ENCODE measurements around the gene LNPK.
"Not testable (repeated sequence)": the region's sequence is repeated elsewhere in the genome, so short reads cannot be mapped to it uniquely, and the experiment has no call there.

LNPK gene

GRCh38 chr2:175981551-175981950 is 20.5 kb downstream of the LNPK start:
- DNase-seq (ENCODE audit: low read depth), result no peak
- no peak overlapping the region for H3K4me3 ChIP-seq (ENCODE audit: low read depth, low read length)

- H3K4me3 ChIP-seq (ENCODE audit: low read depth, low read length), result no peak overlapping the region
- DNase-seq (ENCODE audit: low read depth), result no peak
These were observed 25.5 kb downstream of the LNPK start for GRCh38 chr2:175976391-175977157.

- no peak overlapping the region for H3K4me3 ChIP-seq (ENCODE audit: low read depth, low read length)
- DNase-seq (ENCODE audit: low read depth), result no peak
These were observed 28.7 kb downstream of the LNPK start for GRCh38 chr2:175973373-175973772.

GRCh38 chr2:175966839-175967238 is 35.2 kb downstream of the LNPK start:
- no peak for DNase-seq (ENCODE audit: low read depth)
- H3K4me3 ChIP-seq (ENCODE audit: low read depth, low read length), result no peak overlapping the region

GRCh38 chr2:175965773-175966172 is 36.3 kb downstream of the LNPK start:
- no peak overlapping the region for H3K4me3 ChIP-seq (ENCODE audit: low read depth, low read length)
- no peak for DNase-seq (ENCODE audit: low read depth)

- no peak for DNase-seq (ENCODE audit: low read depth)
- H3K4me3 ChIP-seq (ENCODE audit: low read depth, low read length), result no peak overlapping the region
These were observed 37.9 kb downstream of the LNPK start for GRCh38 chr2:175964195-175964594.

- H3K4me3 ChIP-seq (ENCODE audit: low read depth, low read length); DNase-seq (ENCODE audit: low read depth): not testable (repeated sequence)
These were observed 38.9 kb downstream of the LNPK start for GRCh38 chr2:175963171-175963570.

- DNase-seq (ENCODE audit: low read depth), result no peak
- no peak overlapping the region for H3K4me3 ChIP-seq (ENCODE audit: low read depth, low read length)
These were observed 44.2 kb downstream of the LNPK start for GRCh38 chr2:175957845-175958244.

- no peak overlapping the region for H3K4me3 ChIP-seq (ENCODE audit: low read depth, low read length)
- no peak for DNase-seq (ENCODE audit: low read depth)
These were observed 46.9 kb downstream of the LNPK start for GRCh38 chr2:175955136-175955535.

GRCh38 chr2:175950512-175950911 is 51.6 kb downstream of the LNPK start:
- H3K4me3 ChIP-seq (ENCODE audit: low read depth, low read length), result no peak overlapping the region
- no peak for DNase-seq (ENCODE audit: low read depth)

GRCh38 chr2:175948191-175948590 is 53.9 kb downstream of the LNPK start:
- no peak for DNase-seq (ENCODE audit: low read depth)
- no peak overlapping the region for H3K4me3 ChIP-seq (ENCODE audit: low read depth, low read length)

GRCh38 chr2:175947073-175947472 is 55.0 kb downstream of the LNPK start:
- no peak overlapping the region for H3K4me3 ChIP-seq (ENCODE audit: low read depth, low read length)
- DNase-seq (ENCODE audit: low read depth), result no peak

GRCh38 chr2:175941699-175942098 is 60.4 kb downstream of the LNPK start:
- no peak overlapping the region for H3K4me3 ChIP-seq (ENCODE audit: low read depth, low read length)
- no peak for DNase-seq (ENCODE audit: low read depth)

GRCh38 chr2:175937216-175937615 is 64.9 kb downstream of the LNPK start:
- H3K4me3 ChIP-seq (ENCODE audit: low read depth, low read length), result no peak overlapping the region
- no peak for DNase-seq (ENCODE audit: low read depth)

GRCh38 chr2:175935289-175936181 is 66.5 kb downstream of the LNPK start:
- no peak overlapping the region for H3K4me3 ChIP-seq (ENCODE audit: low read depth, low read length)
- DNase-seq (ENCODE audit: low read depth), result no peak

- no peak overlapping the region for H3K4me3 ChIP-seq (ENCODE audit: low read depth, low read length)
- no peak for DNase-seq (ENCODE audit: low read depth)
These were observed 69.4 kb downstream of the LNPK start for GRCh38 chr2:175932675-175933074.

GRCh38 chr2:175931805-175932204 is 70.3 kb downstream of the LNPK start:
- no peak overlapping the region for H3K4me3 ChIP-seq (ENCODE audit: low read depth, low read length)
- DNase-seq (ENCODE audit: low read depth), result peak; percentile 77

- no peak for DNase-seq (ENCODE audit: low read depth)
- no peak overlapping the region for H3K4me3 ChIP-seq (ENCODE audit: low read depth, low read length)
These were observed 71.6 kb downstream of the LNPK start for GRCh38 chr2:175930504-175930903.

- DNase-seq (ENCODE audit: low read depth), result peak; percentile 58
These were observed 72.2 kb downstream of the LNPK start for GRCh38 chr2:175929850-175930249.

GRCh38 chr2:175926272-175926671 is 75.8 kb downstream of the LNPK start:
- no peak overlapping the region for H3K4me3 ChIP-seq (ENCODE audit: low read depth, low read length)
- DNase-seq (ENCODE audit: low read depth), result peak; percentile 13

More at GRCh38 chr2:175929850-175930249, 72.2 kb downstream of the LNPK start:
- H3K4me3 ChIP-seq (ENCODE audit: low read depth, low read length), result no peak overlapping the region

- no peak for DNase-seq (ENCODE audit: low read depth)
- no peak overlapping the region for H3K4me3 ChIP-seq (ENCODE audit: low read depth, low read length)
These were observed 79.9 kb downstream of the LNPK start for GRCh38 chr2:175922160-175922559.
